ENCODE measurements around the gene CASKIN1.

Gene CASKIN1

GRCh38 chr16:2232094-2232990 is 35.9 kb upstream of the CASKIN1 start:
- in situ Hi-C loops (cut with MboI; ENCODE audit: low sequenced_read_pairs), result no loop called here

- in situ Hi-C loops (cut with MboI; ENCODE audit: low sequenced_read_pairs), result no loop called here
Measured at GRCh38 chr16:2231016-2231931, 34.9 kb upstream of the CASKIN1 start.

GRCh38 chr16:2230376-2230775 is 34.0 kb upstream of the CASKIN1 start:
- in situ Hi-C loops (cut with MboI; ENCODE audit: low sequenced_read_pairs), result no loop called here

GRCh38 chr16:2229632-2230250 is 33.3 kb upstream of the CASKIN1 start:
- in situ Hi-C loops (cut with MboI; ENCODE audit: low sequenced_read_pairs), result no loop called here

- in situ Hi-C loops (cut with MboI; ENCODE audit: low sequenced_read_pairs), result no loop called here
Measured at GRCh38 chr16:2229091-2229490, 32.7 kb upstream of the CASKIN1 start.

GRCh38 chr16:2228161-2228824 is 31.9 kb upstream of the CASKIN1 start:
- in situ Hi-C loops (cut with MboI; ENCODE audit: low sequenced_read_pairs), result no loop called here

GRCh38 chr16:2226918-2227317 is 30.5 kb upstream of the CASKIN1 start:
- in situ Hi-C loops (cut with MboI; ENCODE audit: low sequenced_read_pairs), result no loop called here

- in situ Hi-C loops (cut with MboI; ENCODE audit: low sequenced_read_pairs), result no loop called here
Measured at GRCh38 chr16:2226245-2226793, 29.9 kb upstream of the CASKIN1 start.

- in situ Hi-C loops (cut with MboI; ENCODE audit: low sequenced_read_pairs), result no loop called here
Measured at GRCh38 chr16:2223942-2224486, 27.6 kb upstream of the CASKIN1 start.

GRCh38 chr16:2223221-2223941 is 27.0 kb upstream of the CASKIN1 start, which contains the start of gene E4F1:
Gene E4F1, plus strand, starts transcription at chr16:2223591. Its CDS starts 23 bp downstream, at chr16:2223614.
- in situ Hi-C loops (cut with MboI; ENCODE audit: low sequenced_read_pairs), result no loop called here

- in situ Hi-C loops (cut with MboI; ENCODE audit: low sequenced_read_pairs), result no loop called here
Measured at GRCh38 chr16:2216330-2216729, 19.9 kb upstream of the CASKIN1 start.

GRCh38 chr16:2214719-2214968 is 18.2 kb upstream of the CASKIN1 start, which contains the start of gene PGP:
Gene PGP, minus strand, starts transcription at chr16:2214840. Its CDS starts 63 bp downstream, at chr16:2214777.
- in situ Hi-C loops (cut with MboI; ENCODE audit: low sequenced_read_pairs), result no loop called here

GRCh38 chr16:2213817-2214718 is 17.7 kb upstream of the CASKIN1 start:
- in situ Hi-C loops (cut with MboI; ENCODE audit: low sequenced_read_pairs), result no loop called here

GRCh38 chr16:2212362-2213324 is 16.2 kb upstream of the CASKIN1 start:
- in situ Hi-C loops (cut with MboI; ENCODE audit: low sequenced_read_pairs), result no loop called here

GRCh38 chr16:2211923-2212347 is 15.5 kb upstream of the CASKIN1 start:
- in situ Hi-C loops (cut with MboI; ENCODE audit: low sequenced_read_pairs), result no loop called here

- in situ Hi-C loops (cut with MboI; ENCODE audit: low sequenced_read_pairs), result no loop called here
Measured at GRCh38 chr16:2210386-2211365, 14.3 kb upstream of the CASKIN1 start, which contains the start of gene BRICD5. Gene BRICD5, minus strand, starts transcription at chr16:2210863. Its CDS starts 30 bp downstream, at chr16:2210833.
